ENCODE data around the gene KBTBD12. TPM values are rescaled to one million over a fixed set of nuclear protein-coding genes. Genes with fewer than 3 reads are reported as not detected.

KBTBD12 gene
- total RNA-seq, 1 donor from 2014 or later: not detected

- no peak for DNase-seq
- peak overlapping the region; percentile 55 for H3K4me3 Mint-ChIP-seq (ENCODE audit: unreplicated experiment)
- peaks cover 8% of the 10 kb centered on the region for H3K27me3 Mint-ChIP-seq (ENCODE audit: unreplicated experiment)
- TF ChIP-seq CTCF (IDR thresholded peaks at IDR 0.05; ENCODE audit: partially characterized antibody, unreplicated experiment): no peak
- no peaks in the 10 kb centered on the region for H3K36me3 Mint-ChIP-seq (ENCODE audit: unreplicated experiment)
- peaks cover 1% of the 10 kb centered on the region for H3K9me3 Mint-ChIP-seq (ENCODE audit: unreplicated experiment)
- no peak overlapping the region for H3K27ac Mint-ChIP-seq (ENCODE audit: unreplicated experiment)
- H3K4me1 Mint-ChIP-seq (ENCODE audit: low read depth, unreplicated experiment): peaks cover 15% of the 10 kb centered on the region
Observed at GRCh38 chr3:127914584-127914983, 448 bp upstream of the KBTBD12 start.

DNA sequence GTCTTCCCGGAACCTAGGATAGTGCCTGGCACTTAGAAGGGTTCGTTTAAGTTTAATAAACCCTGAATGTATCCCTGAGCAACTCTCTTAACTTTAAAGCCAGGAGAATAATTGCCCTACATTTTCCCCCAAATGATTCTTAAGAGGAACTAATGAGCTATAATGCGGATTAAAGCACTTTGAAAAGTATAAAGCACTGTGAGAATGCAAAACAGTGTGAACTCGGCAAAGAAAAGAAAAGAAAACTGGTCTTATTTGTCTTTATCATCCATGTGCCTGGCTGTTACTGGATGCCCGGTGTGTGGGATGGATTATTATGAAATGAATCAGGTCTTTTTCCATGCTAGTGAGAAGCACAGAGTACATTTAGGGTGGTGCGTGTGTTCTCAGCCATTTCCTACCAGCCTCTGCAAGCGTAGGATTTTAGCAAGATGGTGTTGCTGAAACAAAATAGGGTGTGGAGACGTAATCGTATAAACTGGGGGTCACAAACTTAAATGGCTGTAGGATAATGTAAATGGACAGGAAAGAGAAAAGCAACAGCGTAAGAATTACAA is 983 bp downstream of the KBTBD12 start:
- no peak for TF ChIP-seq CTCF (IDR thresholded peaks at IDR 0.05; ENCODE audit: partially characterized antibody, unreplicated experiment)
- no peak for DNase-seq
- Mint-ChIP-seq H3K27ac (ENCODE audit: unreplicated experiment) (no peak overlapping the region), H3K9me3 (ENCODE audit: unreplicated experiment) (peaks cover 1% of the 10 kb centered on the region), H3K27me3 (ENCODE audit: unreplicated experiment) (peaks cover 8% of the 10 kb centered on the region), H3K4me1 (ENCODE audit: low read depth, unreplicated experiment) (peaks cover 15% of the 10 kb centered on the region), H3K36me3 (ENCODE audit: unreplicated experiment) (no peaks in the 10 kb centered on the region), H3K4me3 (ENCODE audit: unreplicated experiment) (peak overlapping the region; percentile 72)

GRCh38 chr3:127920738-127921137 is 5.7 kb downstream of the KBTBD12 start:
- H3K27ac Mint-ChIP-seq (ENCODE audit: unreplicated experiment): no peak overlapping the region
- no peaks in the 10 kb centered on the region for H3K36me3 Mint-ChIP-seq (ENCODE audit: unreplicated experiment)
- DNase-seq: no peak
- no peak for TF ChIP-seq CTCF (IDR thresholded peaks at IDR 0.05; ENCODE audit: partially characterized antibody, unreplicated experiment)
- no peak overlapping the region for H3K4me3 Mint-ChIP-seq (ENCODE audit: unreplicated experiment)
- peaks cover 9% of the 10 kb centered on the region for H3K4me1 Mint-ChIP-seq (ENCODE audit: low read depth, unreplicated experiment)
- H3K9me3 Mint-ChIP-seq (ENCODE audit: unreplicated experiment): no peaks in the 10 kb centered on the region
- H3K27me3 Mint-ChIP-seq (ENCODE audit: unreplicated experiment): peaks cover 2% of the 10 kb centered on the region

GRCh38 chr3:127923611-127924010 is 8.6 kb downstream of the KBTBD12 start:
- DNase-seq: no peak
- H3K4me1 Mint-ChIP-seq (ENCODE audit: low read depth, unreplicated experiment): no peaks in the 10 kb centered on the region
- H3K4me3 Mint-ChIP-seq (ENCODE audit: unreplicated experiment): no peak overlapping the region
- H3K9me3 Mint-ChIP-seq (ENCODE audit: unreplicated experiment): no peaks in the 10 kb centered on the region
- no peaks in the 10 kb centered on the region for H3K36me3 Mint-ChIP-seq (ENCODE audit: unreplicated experiment)
- no peak overlapping the region for H3K27ac Mint-ChIP-seq (ENCODE audit: unreplicated experiment)
- no peak for TF ChIP-seq CTCF (IDR thresholded peaks at IDR 0.05; ENCODE audit: partially characterized antibody, unreplicated experiment)
- no peaks in the 10 kb centered on the region for H3K27me3 Mint-ChIP-seq (ENCODE audit: unreplicated experiment)

GRCh38 chr3:127925384-127925783 is 10.4 kb downstream of the KBTBD12 start:
- H3K27ac Mint-ChIP-seq (ENCODE audit: unreplicated experiment): no peak overlapping the region
- H3K36me3 Mint-ChIP-seq (ENCODE audit: unreplicated experiment): no peaks in the 10 kb centered on the region
- H3K27me3 Mint-ChIP-seq (ENCODE audit: unreplicated experiment): no peaks in the 10 kb centered on the region
- no peaks in the 10 kb centered on the region for H3K9me3 Mint-ChIP-seq (ENCODE audit: unreplicated experiment)
- H3K4me3 Mint-ChIP-seq (ENCODE audit: unreplicated experiment): no peak overlapping the region
- DNase-seq: no peak
- no peak for TF ChIP-seq CTCF (IDR thresholded peaks at IDR 0.05; ENCODE audit: partially characterized antibody, unreplicated experiment)
- no peaks in the 10 kb centered on the region for H3K4me1 Mint-ChIP-seq (ENCODE audit: low read depth, unreplicated experiment)

Data from glutamatergic neuron (in vitro differentiated cells).